ENCODE results near the gene H19.

DNA sequence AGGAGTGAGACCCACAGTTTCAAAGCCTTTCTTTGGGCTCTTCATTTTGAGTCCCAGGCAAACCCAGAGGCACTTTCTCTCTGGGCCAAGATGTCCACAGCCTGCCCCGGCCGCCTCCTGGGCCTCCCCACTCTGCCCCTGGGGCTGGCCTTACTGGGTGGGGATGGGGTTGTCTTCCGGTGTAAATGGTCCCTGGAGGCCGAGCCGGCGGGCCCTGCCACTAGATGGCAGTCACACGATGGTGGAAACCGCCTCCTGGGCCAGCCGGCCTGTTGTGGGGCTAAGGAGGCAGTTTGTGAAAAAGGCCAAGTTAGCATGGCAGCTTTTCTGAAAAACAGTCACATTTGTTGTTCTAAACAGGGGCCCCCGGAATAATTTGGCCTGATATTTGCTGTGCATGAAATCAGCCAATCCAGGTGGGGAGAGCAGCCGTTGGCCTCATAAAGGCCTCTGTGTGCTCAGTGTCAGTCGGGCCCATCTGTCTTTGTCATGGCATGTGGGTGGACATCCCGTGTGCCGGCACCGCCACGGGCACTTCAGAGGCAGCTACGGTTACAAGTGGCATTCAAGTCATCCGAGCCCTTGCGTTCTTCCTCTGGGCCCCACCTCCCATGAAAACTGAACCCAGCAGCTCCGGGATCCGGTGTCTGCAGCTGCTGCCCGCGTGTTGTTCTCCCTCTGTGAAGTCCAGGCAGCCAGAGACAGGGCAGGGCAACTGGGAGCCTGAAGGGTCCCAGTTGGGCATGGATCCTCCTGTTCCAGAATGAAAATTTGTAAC lies 44.0 kb downstream of the H19 start:
- TF ChIP-seq, protein P1, sequence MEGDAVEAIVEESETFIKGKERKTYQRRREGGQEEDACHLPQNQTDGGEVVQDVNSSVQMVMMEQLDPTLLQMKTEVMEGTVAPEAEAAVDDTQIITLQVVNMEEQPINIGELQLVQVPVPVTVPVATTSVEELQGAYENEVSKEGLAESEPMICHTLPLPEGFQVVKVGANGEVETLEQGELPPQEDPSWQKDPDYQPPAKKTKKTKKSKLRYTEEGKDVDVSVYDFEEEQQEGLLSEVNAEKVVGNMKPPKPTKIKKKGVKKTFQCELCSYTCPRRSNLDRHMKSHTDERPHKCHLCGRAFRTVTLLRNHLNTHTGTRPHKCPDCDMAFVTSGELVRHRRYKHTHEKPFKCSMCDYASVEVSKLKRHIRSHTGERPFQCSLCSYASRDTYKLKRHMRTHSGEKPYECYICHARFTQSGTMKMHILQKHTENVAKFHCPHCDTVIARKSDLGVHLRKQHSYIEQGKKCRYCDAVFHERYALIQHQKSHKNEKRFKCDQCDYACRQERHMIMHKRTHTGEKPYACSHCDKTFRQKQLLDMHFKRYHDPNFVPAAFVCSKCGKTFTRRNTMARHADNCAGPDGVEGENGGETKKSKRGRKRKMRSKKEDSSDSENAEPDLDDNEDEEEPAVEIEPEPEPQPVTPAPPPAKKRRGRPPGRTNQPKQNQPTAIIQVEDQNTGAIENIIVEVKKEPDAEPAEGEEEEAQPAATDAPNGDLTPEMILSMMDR (IDR thresholded peaks at IDR 0.05; ENCODE audit: poor library complexity), result no peak
- TF ChIP-seq EZH2 (IDR thresholded peaks at IDR 0.05; ENCODE audit: borderline replicate concordance) (no peak), EZH2phosphoT487 (IDR thresholded peaks at IDR 0.05; ENCODE audit: low read depth, severe bottlenecking, unreplicated experiment) (no peak)
